ENCODE measurements around the gene USP33. TPM values are rescaled to one million over a fixed set of nuclear protein-coding genes. Genes with fewer than 3 reads are reported as not detected.

The USP33 gene
- polyA plus RNA-seq, 3 donors from 2014 or later, result 33.1 to 45.0 (median 33.8) TPM

DNA sequence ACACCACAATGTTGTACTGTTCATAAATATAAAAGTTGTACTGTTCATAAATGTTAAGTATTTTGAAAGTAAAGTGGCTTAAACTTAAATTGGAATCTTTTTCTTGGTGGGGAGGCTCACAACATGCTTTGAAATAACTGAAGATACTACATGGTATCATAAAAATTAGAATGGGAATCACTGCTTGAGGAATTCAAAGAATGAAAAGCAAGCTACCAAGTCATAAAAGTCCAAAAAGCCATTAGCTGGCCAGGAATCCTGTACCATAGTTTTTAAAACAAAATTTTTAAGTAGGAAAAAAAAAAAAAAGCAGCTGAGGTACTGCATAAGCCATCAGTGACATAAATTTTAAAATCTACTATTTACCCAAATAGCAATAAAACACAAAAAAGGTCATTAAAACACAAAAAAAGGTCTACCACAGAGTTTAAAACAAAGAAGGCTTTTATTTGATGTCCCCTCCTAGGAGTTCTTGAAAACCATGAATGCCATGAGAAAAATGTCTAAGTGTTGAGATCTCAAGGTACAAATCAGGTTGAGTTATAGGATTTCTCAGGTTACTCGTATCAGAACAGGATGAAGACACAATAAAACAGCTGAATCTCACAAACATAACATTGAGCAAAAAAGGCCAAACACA lies 85.8 kb downstream of the USP33 start:
- Mint-ChIP-seq H3K9me3 (no peaks in the 10 kb centered on the region), H3K36me3 (no peaks in the 10 kb centered on the region), H3K27me3 (ENCODE audit: low read depth in 3 of 3) (no peaks in the 10 kb centered on the region), H3K4me1 (peaks cover 25 to 60% of the 10 kb centered on the region in 2 donors), H3K4me3 (no peak overlapping the region), H3K27ac (peak overlapping the region in 1 of 6 donors; percentile 5)
- no peak for DNase-seq

GRCh38 chr1:77673030-77673429 lies 86.6 kb downstream of the USP33 start:
- DNase-seq, result no peak
- no peak overlapping the region for H3K4me3 Mint-ChIP-seq
- H3K4me1 Mint-ChIP-seq, result peaks cover 21 to 54% of the 10 kb centered on the region in 2 donors
- H3K9me3 Mint-ChIP-seq, result no peaks in the 10 kb centered on the region
- H3K27me3 Mint-ChIP-seq (ENCODE audit: low read depth in 3 of 3), result no peaks in the 10 kb centered on the region
- H3K36me3 Mint-ChIP-seq, result no peaks in the 10 kb centered on the region
- peak overlapping the region in 1 of 6 donors; percentile 23 for H3K27ac Mint-ChIP-seq

DNA sequence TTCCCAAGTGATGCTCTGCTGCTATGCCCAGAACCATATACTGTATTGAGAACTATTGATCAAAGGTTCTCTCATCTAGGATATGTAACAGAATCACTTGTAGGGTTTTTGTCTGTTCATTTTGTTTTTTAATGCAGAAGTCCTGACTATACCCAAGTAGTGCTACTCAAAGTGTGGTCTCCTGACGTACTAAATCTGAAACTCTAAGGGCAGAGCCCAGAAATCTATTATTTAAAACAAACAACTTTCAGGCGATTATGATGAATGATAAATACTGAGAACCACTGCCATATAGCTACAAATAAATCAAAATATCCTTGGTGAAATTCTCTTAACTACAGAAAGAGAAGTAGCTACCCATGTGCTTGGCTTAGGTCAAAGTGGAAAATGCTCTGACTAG lies 87.3 kb downstream of the USP33 start:
- H3K27ac Mint-ChIP-seq, result no peak overlapping the region
- no peaks in the 10 kb centered on the region for H3K36me3 Mint-ChIP-seq
- H3K9me3 Mint-ChIP-seq, result no peaks in the 10 kb centered on the region
- no peaks in the 10 kb centered on the region for H3K27me3 Mint-ChIP-seq (ENCODE audit: low read depth in 3 of 3)
- no peak for DNase-seq
- H3K4me1 Mint-ChIP-seq, result peaks cover 21 to 51% of the 10 kb centered on the region in 2 donors
- peak overlapping the region in 1 of 5 donors; percentile 16 for H3K4me3 Mint-ChIP-seq

GRCh38 chr1:77671836-77672235 lies 87.8 kb downstream of the USP33 start:
- H3K27ac Mint-ChIP-seq, result no peak overlapping the region
- no peaks in the 10 kb centered on the region for H3K27me3 Mint-ChIP-seq (ENCODE audit: low read depth in 3 of 3)
- H3K4me3 Mint-ChIP-seq, result peak overlapping the region in 1 of 5 donors; percentile 61
- no peaks in the 10 kb centered on the region for H3K9me3 Mint-ChIP-seq
- no peaks in the 10 kb centered on the region for H3K36me3 Mint-ChIP-seq
- no peak for DNase-seq
- peaks cover 22 to 52% of the 10 kb centered on the region in 2 donors for H3K4me1 Mint-ChIP-seq

GRCh38 chr1:77670330-77670729 lies 89.3 kb downstream of the USP33 start:
- DNase-seq, result no peak
- Mint-ChIP-seq H3K27ac (no peak overlapping the region), H3K4me1 (peaks cover 24 to 55% of the 10 kb centered on the region in 2 donors), H3K27me3 (ENCODE audit: low read depth in 3 of 3) (no peaks in the 10 kb centered on the region), H3K9me3 (peaks cover 0 to 1% (median 0%) of the 10 kb centered on the region in 6 donors), H3K4me3 (no peak overlapping the region), H3K36me3 (no peaks in the 10 kb centered on the region)

DNA sequence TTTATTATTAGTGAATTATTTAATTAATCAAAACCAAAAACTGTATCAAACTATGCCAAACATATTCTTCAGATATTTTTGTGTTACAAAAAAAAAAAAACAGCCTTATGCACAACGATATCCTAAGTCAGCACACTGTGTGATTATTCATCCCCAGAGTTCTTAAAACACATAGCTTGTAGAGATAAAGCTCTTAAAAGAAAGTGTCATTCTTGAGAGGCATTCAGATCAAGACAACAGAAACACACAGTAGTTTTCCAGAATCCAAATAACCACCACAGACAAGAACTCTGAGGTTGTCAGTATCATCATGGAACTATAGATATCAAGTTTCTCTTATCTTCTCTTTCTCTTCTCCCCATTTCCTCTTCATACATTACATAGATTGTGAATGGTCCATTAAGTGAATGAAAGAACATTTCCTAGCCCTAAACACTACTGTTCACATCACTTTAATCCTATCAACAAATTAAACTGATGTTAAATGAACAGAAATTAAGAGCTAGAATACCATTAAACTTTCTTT lies 90.7 kb downstream of the USP33 start:
- peaks cover 25 to 64% of the 10 kb centered on the region in 2 donors for H3K4me1 Mint-ChIP-seq
- H3K9me3 Mint-ChIP-seq, result peaks cover 0 to 1% (median 0%) of the 10 kb centered on the region in 6 donors
- H3K36me3 Mint-ChIP-seq, result no peaks in the 10 kb centered on the region
- no peaks in the 10 kb centered on the region for H3K27me3 Mint-ChIP-seq (ENCODE audit: low read depth in 3 of 3)
- H3K4me3 Mint-ChIP-seq, result no peak overlapping the region
- DNase-seq, result no peak
- peak overlapping the region in 1 of 6 donors; percentile 25 for H3K27ac Mint-ChIP-seq

GRCh38 chr1:77664939-77665516 lies 94.6 kb downstream of the USP33 start:
- no peaks in the 10 kb centered on the region for H3K27me3 Mint-ChIP-seq (ENCODE audit: low read depth in 3 of 3)
- no peak overlapping the region for H3K4me3 Mint-ChIP-seq
- H3K9me3 Mint-ChIP-seq, result peaks cover 0 to 1% (median 0%) of the 10 kb centered on the region in 6 donors
- peaks cover 21 to 65% of the 10 kb centered on the region in 2 donors for H3K4me1 Mint-ChIP-seq
- no peak overlapping the region for H3K27ac Mint-ChIP-seq
- H3K36me3 Mint-ChIP-seq, result peaks cover 0 to 4% (median 0%) of the 10 kb centered on the region in 3 donors
- DNase-seq, result no peak

- Mint-ChIP-seq H3K4me1 (peaks cover 17 to 63% of the 10 kb centered on the region in 2 donors), H3K27me3 (ENCODE audit: low read depth in 3 of 3) (no peaks in the 10 kb centered on the region), H3K27ac (no peak overlapping the region), H3K4me3 (no peak overlapping the region), H3K36me3 (peaks cover 0 to 4% (median 0%) of the 10 kb centered on the region in 3 donors), H3K9me3 (peaks cover 0 to 1% (median 0%) of the 10 kb centered on the region in 6 donors)
- no peak for DNase-seq
These were observed 98.0 kb downstream of the USP33 start for GRCh38 chr1:77661696-77662095.

DNA sequence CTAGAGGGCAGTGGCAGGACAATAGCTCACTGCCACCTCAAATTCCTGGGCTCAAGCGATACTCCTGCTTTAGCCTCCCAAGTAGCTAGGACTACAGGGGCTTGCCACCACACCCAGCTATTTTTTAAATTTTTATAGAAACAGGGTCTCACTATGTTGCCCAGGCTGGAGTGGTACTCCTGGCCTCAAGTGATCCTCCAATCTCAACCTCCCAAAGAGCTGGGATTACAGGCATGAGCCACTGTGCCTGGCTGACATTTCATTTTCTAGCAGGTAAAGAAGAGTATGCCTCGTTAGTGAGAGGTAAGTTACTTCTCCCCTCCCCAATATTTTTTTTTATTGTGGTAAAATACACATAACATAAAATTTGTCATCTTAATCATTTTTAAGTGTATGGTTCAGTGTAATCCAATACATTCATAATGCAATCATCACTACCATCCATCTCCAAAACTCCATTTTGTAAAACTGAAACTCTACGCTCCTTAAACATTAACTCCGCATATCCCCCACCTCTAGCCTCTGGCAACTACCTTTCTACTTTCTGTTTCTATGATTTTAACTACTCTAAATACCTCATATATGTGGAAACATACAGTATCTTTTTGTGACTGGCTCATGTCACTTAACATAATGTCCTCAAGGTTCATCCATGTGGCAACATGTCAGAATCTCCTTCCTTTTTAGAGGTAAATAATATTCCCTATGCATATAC lies 99.6 kb downstream of the USP33 start:
- no peak for DNase-seq
- H3K27me3 Mint-ChIP-seq (ENCODE audit: low read depth in 3 of 3), result no peaks in the 10 kb centered on the region
- peaks cover 17 to 67% of the 10 kb centered on the region in 2 donors for H3K4me1 Mint-ChIP-seq
- H3K27ac Mint-ChIP-seq, result peak overlapping the region in 1 of 6 donors; percentile 39
- peaks cover 0 to 4% (median 0%) of the 10 kb centered on the region in 3 donors for H3K36me3 Mint-ChIP-seq
- H3K9me3 Mint-ChIP-seq, result no peaks in the 10 kb centered on the region
- H3K4me3 Mint-ChIP-seq, result no peak overlapping the region

- H3K36me3 Mint-ChIP-seq, result peaks cover 0 to 4% (median 0%) of the 10 kb centered on the region in 3 donors
- peaks cover 16 to 56% of the 10 kb centered on the region in 2 donors for H3K4me1 Mint-ChIP-seq
- H3K27ac Mint-ChIP-seq, result no peak overlapping the region
- no peak overlapping the region for H3K4me3 Mint-ChIP-seq
- H3K27me3 Mint-ChIP-seq (ENCODE audit: low read depth in 3 of 3), result no peaks in the 10 kb centered on the region
- no peaks in the 10 kb centered on the region for H3K9me3 Mint-ChIP-seq
- no peak for DNase-seq
These were observed 101.4 kb downstream of the USP33 start for GRCh38 chr1:77658271-77658670.

DNA sequence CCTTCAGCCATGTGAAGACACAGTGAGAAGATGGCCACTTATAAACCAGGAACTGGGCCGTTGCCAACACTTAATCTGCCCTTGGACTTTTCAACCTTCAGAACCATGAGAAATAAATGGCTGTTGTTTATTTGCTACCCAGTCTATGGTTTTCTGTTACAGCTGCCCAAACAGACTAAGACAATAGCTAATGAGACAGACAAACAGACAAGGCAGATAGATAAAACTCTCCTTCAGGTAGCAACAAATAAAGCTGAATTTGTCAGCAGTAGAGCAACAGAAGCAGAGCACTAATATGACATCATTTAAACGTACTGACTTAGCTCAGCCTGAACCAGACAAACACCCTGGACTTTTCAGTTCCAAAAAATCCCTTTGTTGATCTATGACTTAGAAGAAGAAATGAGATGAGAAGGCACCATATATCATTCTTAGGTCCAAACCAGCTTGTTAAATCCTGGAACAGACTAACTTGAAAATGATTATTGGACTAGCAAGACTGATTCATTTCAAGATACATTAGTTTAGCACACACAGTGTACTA lies 104.1 kb downstream of the USP33 start:
- H3K36me3 Mint-ChIP-seq, result peaks cover 5 to 13% (median 10%) of the 10 kb centered on the region in 3 donors
- H3K27ac Mint-ChIP-seq, result peak overlapping the region in 4 of 6 donors; percentile 31 to 68 (median 54)
- H3K4me3 Mint-ChIP-seq, result no peak overlapping the region
- no peaks in the 10 kb centered on the region for H3K27me3 Mint-ChIP-seq (ENCODE audit: low read depth in 3 of 3)
- DNase-seq, result no peak
- H3K4me1 Mint-ChIP-seq, result peaks cover 37 to 69% of the 10 kb centered on the region in 2 donors
- H3K9me3 Mint-ChIP-seq, result peaks cover 0 to 6% (median 0%) of the 10 kb centered on the region in 6 donors

DNA sequence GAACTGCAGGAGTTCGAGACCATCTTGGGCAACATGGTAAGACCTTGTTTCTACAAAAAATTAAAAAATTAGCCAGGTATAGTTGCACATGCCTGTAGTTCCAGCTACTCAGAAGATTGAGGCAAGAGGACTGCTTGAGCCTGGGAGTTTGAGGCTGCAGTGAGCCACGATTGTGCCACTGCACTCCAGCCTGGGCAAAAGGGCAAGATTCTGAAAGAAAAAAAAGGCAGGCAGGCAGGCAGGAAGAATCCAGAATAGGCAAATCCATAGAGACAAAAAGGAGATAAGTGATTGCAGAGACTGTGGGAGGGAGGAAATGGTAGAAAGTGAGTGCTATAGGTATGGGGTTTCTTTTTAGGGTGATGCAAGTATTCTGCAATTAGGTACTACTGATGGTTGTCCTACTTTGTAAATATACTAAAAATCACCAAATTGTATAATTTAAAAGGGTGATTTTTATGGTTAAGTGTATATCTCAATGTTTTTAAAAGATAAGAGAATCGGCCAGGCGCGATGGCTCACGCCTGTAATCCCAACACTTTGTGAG lies 106.6 kb downstream of the USP33 start:
- Mint-ChIP-seq H3K27ac (peak overlapping the region in 5 of 6 donors; percentile 1 to 83 (median 51)), H3K4me1 (peaks cover 35 to 73% of the 10 kb centered on the region in 2 donors), H3K9me3 (peaks cover 2 to 22% (median 12%) of the 10 kb centered on the region in 6 donors), H3K36me3 (peaks cover 13 to 28% (median 21%) of the 10 kb centered on the region in 3 donors), H3K4me3 (no peak overlapping the region), H3K27me3 (ENCODE audit: low read depth in 3 of 3) (no peaks in the 10 kb centered on the region)
- no peak for DNase-seq

GRCh38 chr1:77652268-77652667 lies 107.4 kb downstream of the USP33 start:
- Mint-ChIP-seq H3K4me3 (peak overlapping the region in 3 of 5 donors; percentile 2 to 29 (median 2)), H3K36me3 (peaks cover 13 to 28% (median 21%) of the 10 kb centered on the region in 3 donors), H3K27me3 (ENCODE audit: low read depth in 3 of 3) (no peaks in the 10 kb centered on the region), H3K9me3 (peaks cover 2 to 22% (median 12%) of the 10 kb centered on the region in 6 donors), H3K4me1 (peaks cover 35 to 70% of the 10 kb centered on the region in 2 donors), H3K27ac (peak overlapping the region; percentile 51 to 83 (median 66))
- DNase-seq, result no peak
